ENCODE results near the gene SFTPA2. TPM values are rescaled to one million over a fixed set of nuclear protein-coding genes. Genes with fewer than 3 reads are reported as not detected.
"Not testable (repeated sequence)": the region's sequence is repeated elsewhere in the genome, so short reads cannot be mapped to it uniquely, and the experiment has no call there.

SFTPA2 gene
- total and polyA plus RNA-seq, 7 donors = 0.05 to 1.3 (median 0.55) TPM

DNA sequence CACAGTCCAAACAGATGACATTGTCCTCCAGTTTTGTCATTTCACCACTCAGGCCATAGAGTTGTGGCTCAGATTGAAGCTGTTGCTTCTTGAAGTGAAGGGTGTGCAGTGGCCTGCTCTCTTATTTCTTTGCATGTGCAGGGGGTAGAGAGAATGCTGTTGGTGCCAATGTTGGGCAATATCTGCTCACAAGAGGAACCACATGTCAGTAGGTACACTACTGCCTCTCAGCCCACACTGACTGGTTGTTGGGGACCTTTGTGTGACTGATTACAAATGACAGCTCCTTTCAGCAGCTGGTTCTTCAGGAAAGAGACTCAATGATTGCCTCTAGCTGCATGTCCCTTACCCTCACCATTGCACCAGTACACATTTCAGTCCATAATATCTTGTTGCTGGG, 28.6 kb upstream of the SFTPA2 start:
- ATAC-seq = no peak
- TF ChIP-seq, protein P1, sequence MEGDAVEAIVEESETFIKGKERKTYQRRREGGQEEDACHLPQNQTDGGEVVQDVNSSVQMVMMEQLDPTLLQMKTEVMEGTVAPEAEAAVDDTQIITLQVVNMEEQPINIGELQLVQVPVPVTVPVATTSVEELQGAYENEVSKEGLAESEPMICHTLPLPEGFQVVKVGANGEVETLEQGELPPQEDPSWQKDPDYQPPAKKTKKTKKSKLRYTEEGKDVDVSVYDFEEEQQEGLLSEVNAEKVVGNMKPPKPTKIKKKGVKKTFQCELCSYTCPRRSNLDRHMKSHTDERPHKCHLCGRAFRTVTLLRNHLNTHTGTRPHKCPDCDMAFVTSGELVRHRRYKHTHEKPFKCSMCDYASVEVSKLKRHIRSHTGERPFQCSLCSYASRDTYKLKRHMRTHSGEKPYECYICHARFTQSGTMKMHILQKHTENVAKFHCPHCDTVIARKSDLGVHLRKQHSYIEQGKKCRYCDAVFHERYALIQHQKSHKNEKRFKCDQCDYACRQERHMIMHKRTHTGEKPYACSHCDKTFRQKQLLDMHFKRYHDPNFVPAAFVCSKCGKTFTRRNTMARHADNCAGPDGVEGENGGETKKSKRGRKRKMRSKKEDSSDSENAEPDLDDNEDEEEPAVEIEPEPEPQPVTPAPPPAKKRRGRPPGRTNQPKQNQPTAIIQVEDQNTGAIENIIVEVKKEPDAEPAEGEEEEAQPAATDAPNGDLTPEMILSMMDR (IDR thresholded peaks at IDR 0.05) = no peak
- Histone ChIP-seq H3K27ac (no peak overlapping the region), H3K36me3 (ENCODE audit: insufficient read depth in 1 of 2, low read depth in 1 of 2) (no peaks in the 10 kb centered on the region), H3K4me1 (no peaks in the 10 kb centered on the region), H3K27me3 (ENCODE audit: insufficient read depth in 3 of 3, low read length in 2 of 3) (peaks cover 0 to 2% (median 0%) of the 10 kb centered on the region in 3 donors), H3K9me3 (no peaks in the 10 kb centered on the region), H3K4me3 (no peak overlapping the region)
- DNase-seq = no peak
- intact Hi-C loops (cut with DNase I) = no loop called here

DNA sequence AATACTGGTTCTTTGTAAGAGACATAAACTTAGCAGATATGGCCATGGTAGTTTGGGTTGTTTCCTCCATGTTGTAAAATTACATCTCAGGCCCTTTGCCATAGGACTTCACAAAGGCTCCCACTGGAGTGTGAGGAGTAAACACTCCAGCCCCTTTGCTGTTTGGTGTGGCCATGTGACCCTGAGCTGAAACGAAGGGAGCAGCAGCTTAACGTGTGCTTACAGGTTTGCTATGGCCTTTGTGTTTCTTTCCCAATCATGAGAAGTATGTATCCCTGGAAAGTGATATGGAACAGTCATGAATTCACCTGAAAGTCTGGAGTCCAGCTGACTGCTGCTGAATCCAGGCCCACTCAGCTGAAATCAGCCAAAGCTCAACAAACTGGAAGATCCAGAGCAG, 26.7 kb upstream of the SFTPA2 start:
- TF ChIP-seq, protein P1 (IDR thresholded peaks at IDR 0.05) = no peak
- Histone ChIP-seq H3K9me3 (no peaks in the 10 kb centered on the region), H3K4me1 (no peaks in the 10 kb centered on the region), H3K27me3 (ENCODE audit: insufficient read depth in 3 of 3, low read length in 2 of 3) (peaks cover 0 to 2% (median 0%) of the 10 kb centered on the region in 3 donors), H3K27ac (no peak overlapping the region), H3K4me3 (no peak overlapping the region), H3K36me3 (ENCODE audit: insufficient read depth in 1 of 2, low read depth in 1 of 2) (no peaks in the 10 kb centered on the region)
- intact Hi-C loops (cut with DNase I) = no loop called here
- ATAC-seq (no peak), DNase-seq (no peak)
- 29 to 55% (median 48%) methylated on average over 2 of the region's 2 CpGs for WGBS, 3 donors

DNA sequence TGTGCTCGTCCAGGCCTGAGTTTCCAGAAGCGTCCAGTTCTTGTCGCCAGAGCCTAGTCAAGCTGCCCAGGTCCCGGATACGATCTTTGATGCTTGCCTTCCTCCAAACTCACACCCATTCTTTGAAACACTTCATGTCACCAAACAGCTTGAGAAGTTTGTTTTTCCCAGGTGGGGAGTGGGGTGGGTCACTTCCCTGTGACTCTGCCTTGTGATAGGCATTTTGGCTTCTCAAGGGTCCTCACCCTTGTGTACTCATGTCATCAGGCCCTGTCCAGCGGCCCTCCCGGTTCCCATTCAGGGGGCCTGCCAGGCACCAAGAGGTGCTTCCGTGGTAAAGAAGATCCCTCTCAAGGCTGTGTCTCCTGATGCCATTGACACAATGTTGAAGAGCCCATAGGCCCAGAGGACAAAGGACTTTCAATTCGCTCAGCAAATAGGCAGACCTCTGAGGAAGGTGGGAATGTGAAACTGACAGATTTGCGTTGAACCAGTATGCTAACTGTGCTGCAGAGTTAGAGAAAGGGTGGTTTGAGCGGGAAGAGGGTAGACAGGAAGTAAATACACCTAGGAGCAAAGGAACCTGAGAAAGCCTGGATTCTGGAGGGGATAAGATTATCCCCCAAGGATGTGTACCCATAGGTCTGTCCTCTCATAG, 25.8 kb upstream of the SFTPA2 start:
- 89 to 91% (median 90%) methylated on average over 11 of the region's 11 CpGs for WGBS, 3 donors
- intact Hi-C loops (cut with DNase I) = no loop called here
- TF ChIP-seq, protein P1 (IDR thresholded peaks at IDR 0.05) = no peak
- ATAC-seq (no peak), DNase-seq (no peak)
- H3K9me3 ChIP-seq = no peaks in the 10 kb centered on the region
- no peak overlapping the region for H3K4me3 ChIP-seq
- H3K27me3 ChIP-seq (ENCODE audit: insufficient read depth in 3 of 3, low read length in 2 of 3) = peaks cover 0 to 2% (median 0%) of the 10 kb centered on the region in 3 donors
- no peaks in the 10 kb centered on the region for H3K36me3 ChIP-seq (ENCODE audit: insufficient read depth in 1 of 2, low read depth in 1 of 2)
- H3K4me1 ChIP-seq = no peaks in the 10 kb centered on the region
- H3K27ac ChIP-seq = no peak overlapping the region

DNA sequence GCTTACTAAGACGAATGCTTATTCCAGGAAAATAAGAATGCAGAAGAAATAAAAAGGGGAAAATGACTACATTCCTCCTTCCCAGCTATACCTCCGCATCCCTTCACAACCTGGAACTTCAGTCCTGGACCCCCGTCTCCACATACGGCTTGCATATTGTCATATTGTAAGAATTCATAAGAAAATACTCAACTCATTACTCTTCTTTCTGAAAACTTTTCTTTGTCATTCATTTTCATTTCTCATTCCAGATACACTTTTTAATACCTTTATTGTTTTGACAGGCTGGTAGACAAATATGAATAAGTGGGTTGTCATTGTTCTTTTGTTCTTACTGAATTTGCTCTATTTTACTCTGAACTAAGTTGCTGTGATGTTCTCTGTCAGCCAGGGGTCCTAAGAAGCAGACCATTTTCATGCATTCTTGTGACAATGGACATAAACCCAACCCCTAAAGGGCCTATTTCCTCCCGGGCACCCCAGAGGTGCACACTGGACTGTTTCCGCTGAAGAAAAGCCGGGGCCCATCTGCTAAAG, 23.3 kb upstream of the SFTPA2 start:
- intact Hi-C loops (cut with DNase I) = no loop called here
- H3K4me1 ChIP-seq = no peaks in the 10 kb centered on the region
- no peak for ATAC-seq
- H3K9me3 ChIP-seq = no peaks in the 10 kb centered on the region
- WGBS, 3 donors = 88 to 89% (median 88%) methylated on average over 7 of the region's 7 CpGs
- H3K36me3 ChIP-seq (ENCODE audit: insufficient read depth in 1 of 2, low read depth in 1 of 2) = no peaks in the 10 kb centered on the region
- TF ChIP-seq, protein P1 (IDR thresholded peaks at IDR 0.05) = no peak
- no peaks in the 10 kb centered on the region for H3K27me3 ChIP-seq (ENCODE audit: insufficient read depth in 3 of 3, low read length in 2 of 3)
- H3K27ac ChIP-seq = no peak overlapping the region
- H3K4me3 ChIP-seq = no peak overlapping the region
- no peak for DNase-seq

DNA sequence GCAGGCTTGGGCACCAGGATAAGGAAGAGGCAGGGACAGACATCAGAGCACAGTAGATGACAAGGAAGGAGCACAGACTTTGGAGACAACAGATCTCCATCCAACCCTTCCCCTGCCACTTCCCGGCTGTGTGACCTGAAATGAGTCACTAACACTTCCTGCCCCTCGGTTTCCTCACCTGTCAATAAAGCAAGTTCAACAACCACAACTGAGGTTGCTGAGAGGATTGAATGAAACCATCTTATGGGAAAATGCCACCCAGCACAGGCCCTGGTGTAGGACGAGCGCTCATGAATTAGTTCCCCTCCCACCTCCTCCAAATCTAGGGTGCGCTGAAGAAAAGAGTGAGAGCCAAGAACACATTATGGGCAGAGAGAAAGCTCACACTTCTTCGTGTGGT, 22.7 kb upstream of the SFTPA2 start:
- H3K27ac ChIP-seq; ATAC-seq; H3K36me3 ChIP-seq (ENCODE audit: insufficient read depth in 1 of 2, low read depth in 1 of 2); H3K4me1 ChIP-seq; DNase-seq; H3K9me3 ChIP-seq; H3K27me3 ChIP-seq (ENCODE audit: insufficient read depth in 3 of 3, low read length in 2 of 3); H3K4me3 ChIP-seq; intact Hi-C loops (cut with DNase I): not testable (repeated sequence)
- 46 to 69% (median 56%) methylated on average over 2 to 4 of the region's 6 CpGs for WGBS, 3 donors
